A549 (cell line): ENCODE data around the gene FAXDC2. TPM values are rescaled to one million over a fixed set of nuclear protein-coding genes. Genes with fewer than 3 reads are reported as not detected.

Experiments
- ATAC-seq, 2 experiments: fragments of 200-7000 bp in 1 of 2; fragments of >200 bp in 1 of 2; cut with Nextera tagmentation in 1 of 2; cut with Tn5 transposase in 1 of 2; 3 replicates each; pipeline versions ENCODE4 v1.8.0 to v1.9.1; 2018 to 2020; ENCODE audit warnings: mild to moderate bottlenecking in 1 of 2, moderate library complexity in 1 of 2
- CTCF ChIA-PET: fragments of 300-600 bp; sonication (Branson Sonifier 250); formaldehyde crosslinking; extraction: SDS; loops from one replicate; lab custom pipeline; 2021; ENCODE audit warnings: antibody characterized with exemption, inconsistent platforms; lab: Yijun Ruan, JAX
- POLR2A ChIA-PET: fragments of 350-600 bp; formaldehyde crosslinking; extraction: SDS; loops from one replicate; lab custom pipeline; 2021; ENCODE audit warnings: antibody characterized with exemption, inconsistent platforms; lab: Yijun Ruan, JAX
- DNase-seq, 2 experiments: peaks; one replicate each; pipeline versions ENCODE4 v3.0.0 to v3.0.0-alpha.2; 2011 to 2016; ENCODE audit warnings: low read depth in 1 of 2, low spot score in 1 of 2
- FAIRE-seq: peaks from 2 replicates; lab custom pipeline; 2011; peaks lifted over from hg19 to GRCh38; lab: Jason Lieb, UNC
- H3K27ac ChIP-seq, 2 experiments: fragments of >200 bp; sonication (Bioruptor Twin); formaldehyde crosslinking; 3 replicates each; pipeline ENCODE4 v1.5.1; 2016 to 2017
- H3K4me1 ChIP-seq: fragments of >200 bp; sonication (Bioruptor Twin); formaldehyde crosslinking; 3 replicates; pipeline ENCODE4 v1.6.1; 2016
- H3K4me2 ChIP-seq: fragments of >200 bp; sonication (Bioruptor Twin); formaldehyde crosslinking; 3 replicates; pipeline ENCODE4 v1.6.1; 2016
- H3K4me3 ChIP-seq: fragments of >200 bp; sonication (Bioruptor Twin); formaldehyde crosslinking; 3 replicates; pipeline ENCODE4 v1.5.1; 2016
- H3K9me3 ChIP-seq: fragments of >200 bp; sonication (Bioruptor Twin); formaldehyde crosslinking; 3 replicates; pipeline ENCODE4 v1.6.1; 2016
- BHLHE40 ChIP-seq: IDR thresholded peaks from 2 replicates; pipeline ENCODE4 v1.6.1; 2012; ENCODE audit warnings: low read depth, low read length, inconsistent platforms
- CBX2 ChIP-seq: fragments of 200-600 bp; sonication (generic); IDR thresholded peaks from 2 replicates; pipeline ENCODE4 v1.6.1; 2016; ENCODE audit warnings: low read depth, mild to moderate bottlenecking, borderline replicate concordance
- CEBPB ChIP-seq, 2 experiments: fragments of >200 bp in 1 of 2; sonication (Bioruptor Twin) in 1 of 2; formaldehyde crosslinking in 1 of 2; IDR thresholded peaks; 2 replicates each; pipeline ENCODE4 v1.6.1; 2012 to 2016
- CHD2 ChIP-seq: fragments of 150-350 bp; IDR thresholded peaks from 2 replicates; pipeline ENCODE4 v1.6.1; 2014; ENCODE audit warnings: low read length; ENCODE audit not compliant: partially characterized antibody
- CHD4 ChIP-seq: fragments of 200-600 bp; sonication (generic); IDR thresholded peaks from 2 replicates; pipeline ENCODE4 v1.6.1; 2016; ENCODE audit warnings: antibody characterized with exemption, mild to moderate bottlenecking, borderline replicate concordance
- EHF ChIP-seq: fragments of 250-450 bp; sonication (Bioruptor Pico); IDR thresholded peaks from 2 replicates; pipeline ENCODE4 v1.5.0; 2020; ENCODE audit warnings: mild to moderate bottlenecking
- EHMT2 ChIP-seq: fragments of 200-600 bp; sonication (generic); IDR thresholded peaks from 2 replicates; pipeline ENCODE4 v1.6.1; 2016; ENCODE audit warnings: antibody characterized with exemption, low read depth, mild to moderate bottlenecking, moderate library complexity
- EP300 ChIP-seq, 2 experiments: fragments of >200 bp; sonication (Bioruptor Twin); formaldehyde crosslinking; IDR thresholded peaks; 2 replicates in 1 of 2; 3 replicates in 1 of 2; pipeline ENCODE4 v1.6.1; 2016 to 2017
- FOSB ChIP-seq: fragments of 250-450 bp; sonication (Bioruptor Pico); IDR thresholded peaks from 2 replicates; pipeline ENCODE4 v1.5.0; 2020; ENCODE audit warnings: mild to moderate bottlenecking, moderate library complexity
- HES2 ChIP-seq: fragments of >200 bp; sonication (Bioruptor Twin); formaldehyde crosslinking; IDR thresholded peaks from 2 replicates; pipeline ENCODE4 v1.6.1; 2016
- HMGXB4 ChIP-seq: fragments of 250-450 bp; sonication (Bioruptor Pico); IDR thresholded peaks from 2 replicates; pipeline ENCODE4 v1.5.0; 2021; ENCODE audit warnings: mild to moderate bottlenecking, moderate library complexity, borderline replicate concordance
- HOXB13 ChIP-seq: fragments of 250-450 bp; sonication (Bioruptor Pico); IDR thresholded peaks from 2 replicates; pipeline ENCODE4 v1.5.0; 2020; ENCODE audit warnings: low read depth, mild to moderate bottlenecking, moderate library complexity
- JUN ChIP-seq, 2 experiments: fragments of >200 bp; sonication (Bioruptor Twin); formaldehyde crosslinking; IDR thresholded peaks; 2 replicates in 1 of 2; 3 replicates in 1 of 2; pipeline ENCODE4 v1.6.1; 2016 to 2017
- KDM1A ChIP-seq: fragments of 200-600 bp; sonication (generic); IDR thresholded peaks from 2 replicates; pipeline ENCODE4 v1.6.1; 2016; ENCODE audit warnings: low read depth, mild to moderate bottlenecking
- MAFK ChIP-seq: fragments of 450-650 bp; IDR thresholded peaks from 2 replicates; pipeline ENCODE4 v1.6.1; 2014; ENCODE audit not compliant: partially characterized antibody
- MAZ ChIP-seq: fragments of 150-350 bp; IDR thresholded peaks from 2 replicates; pipeline ENCODE4 v1.6.1; 2014; ENCODE audit warnings: antibody characterized with exemption, low read depth, low read length, borderline replicate concordance
- MYC ChIP-seq: IDR thresholded peaks from 2 replicates; pipeline ENCODE4 v1.6.1; 2012; ENCODE audit warnings: mild to moderate bottlenecking, inconsistent platforms, low read length, improper control_type of control experiment, borderline replicate concordance
- NPAS2 ChIP-seq: fragments of 250-450 bp; sonication (Bioruptor Pico); IDR thresholded peaks from 2 replicates; pipeline ENCODE4 v1.8.0; 2022; ENCODE audit warnings: mild to moderate bottlenecking, moderate library complexity, borderline replicate concordance
- NR3C1 ChIP-seq: fragments of >200 bp; sonication (Bioruptor Twin); formaldehyde crosslinking; IDR thresholded peaks from 3 replicates; pipeline ENCODE4 v1.6.1; 2017
- PHF8 ChIP-seq: fragments of 200-600 bp; sonication (generic); IDR thresholded peaks from 2 replicates; pipeline ENCODE4 v1.6.1; 2016; ENCODE audit warnings: low read depth, mild to moderate bottlenecking, antibody characterized with exemption, moderate library complexity, borderline replicate concordance
- POLR2AphosphoS2 ChIP-seq: conservative IDR thresholded peaks from 2 replicates; pipeline ENCODE4 v1.6.1; 2012; ENCODE audit warnings: low read length, improper control_type of control experiment, inconsistent platforms
- RAD21 ChIP-seq, 2 experiments: fragments of >200 bp in 1 of 2; sonication (Bioruptor Twin) in 1 of 2; formaldehyde crosslinking in 1 of 2; IDR thresholded peaks in 1 of 2; conservative IDR thresholded peaks in 1 of 2; 2 replicates in 1 of 2; 3 replicates in 1 of 2; pipeline ENCODE4 v1.6.1; 2012 to 2018; ENCODE audit warnings: inconsistent platforms in 1 of 2
- RARB ChIP-seq: fragments of 250-450 bp; sonication (Bioruptor Pico); IDR thresholded peaks from 2 replicates; pipeline ENCODE4 v1.8.0; 2021; ENCODE audit warnings: mild to moderate bottlenecking, moderate library complexity
- RFX5 ChIP-seq: fragments of 450-650 bp; IDR thresholded peaks from 2 replicates; pipeline ENCODE4 v1.7.1; 2014; ENCODE audit warnings: antibody characterized with exemption, mild to moderate bottlenecking, moderate library complexity
- SMC3 ChIP-seq: fragments of >200 bp; sonication (Bioruptor Twin); formaldehyde crosslinking; IDR thresholded peaks from 3 replicates; pipeline ENCODE4 v1.6.1; 2018; ENCODE audit warnings: inconsistent platforms
- TP53 ChIP-seq: fragments of 250-450 bp; sonication (Bioruptor Pico); IDR thresholded peaks from 2 replicates; pipeline ENCODE4 v1.5.0; 2021; ENCODE audit warnings: mild to moderate bottlenecking, moderate library complexity
- ZFP36 ChIP-seq: fragments of 450-650 bp; IDR thresholded peaks from 2 replicates; pipeline ENCODE4 v1.6.1; 2014; ENCODE audit warnings: borderline replicate concordance; ENCODE audit not compliant: partially characterized antibody
- ZSCAN20 ChIP-seq: fragments of 250-450 bp; sonication (Bioruptor Pico); IDR thresholded peaks from 2 replicates; pipeline ENCODE4 v1.8.0; 2022; ENCODE audit warnings: mild to moderate bottlenecking, moderate library complexity
- WGBS: methylation state at CpG from one replicate; pipeline ENCODE4 v1.1.6; 2017; ENCODE audit errors: missing lambda C conversion rate; 5-methylcytosine and 5-hydroxymethylcytosine counted together
- polyA plus RNA-seq, 4 experiments: library from polyadenylated mRNA; depleted of rRNA in 3 of 4; stranded (reverse); fragments of >200 nt; fragmentation: RNase III in 1 of 4; extraction: RNeasy Plus Mini Kit Qiagen cat#74134 plus additional on column Dnase treatment in 1 of 4; gene quantifications; 2 replicates in 3 of 4; 3 replicates in 1 of 4; pipeline ENCODE4 v1.2.3, GENCODE V29; 2011 to 2017
- TF ChIP-seq, protein P1 (sequence below): fragments of 250-450 bp; sonication (Bioruptor Pico); IDR thresholded peaks from 2 replicates; pipeline ENCODE4 v1.5.0; 2020; ENCODE audit warnings: low read depth, mild to moderate bottlenecking, moderate library complexity

FAXDC2 gene
- polyA plus RNA-seq, 2 of the 4 experiments (the other 2 are of a cell fraction) = 0.14 to 0.94 TPM

DNA sequence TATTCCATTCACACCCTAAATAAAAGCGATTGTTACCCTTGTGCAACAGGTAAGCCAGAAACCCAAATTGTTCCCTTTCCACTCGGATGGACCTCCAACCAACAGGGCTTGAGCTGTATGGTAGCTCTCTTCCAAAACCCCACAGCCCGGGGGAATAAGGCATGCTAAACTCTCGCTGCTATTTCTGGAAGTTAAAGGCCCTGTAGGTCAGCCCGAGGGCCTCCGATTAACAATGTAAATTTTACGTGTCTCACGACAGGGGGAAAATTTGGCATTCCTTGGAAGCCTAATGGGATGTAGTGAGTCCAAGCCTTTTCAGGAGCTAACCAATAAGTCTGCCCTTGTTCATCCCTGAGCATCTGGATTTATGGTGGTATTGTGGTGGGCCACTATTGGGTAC, 34.0 kb upstream of the FAXDC2 start:
- FAIRE-seq (no peak), DNase-seq (no peak), ATAC-seq (no peak)
- whole genome bisulfite sequencing = 97% methylated on average over 8 of the region's 8 CpGs
- TF ChIP-seq PHF8 = no peak
- no peak for TF ChIP-seq ZFP36
- ChIA-PET POLR2A (no interaction called here), CTCF (no interaction called here)
- Histone ChIP-seq H3K4me1 (no peaks in the 10 kb centered on the region), H3K9me3 (peaks cover 26% of the 10 kb centered on the region), H3K27ac (no peak overlapping the region), H3K4me2 (no peak overlapping the region), H3K4me3 (no peak overlapping the region)

- DNase-seq = no peak
- POLR2A ChIA-PET = no interaction called here
- WGBS = 86% methylated on average over 4 of the region's 4 CpGs
- no peak for TF ChIP-seq RARB (CRISPR knock-in tag)
- TF ChIP-seq KDM1A = no peak
- TF ChIP-seq, protein P1, sequence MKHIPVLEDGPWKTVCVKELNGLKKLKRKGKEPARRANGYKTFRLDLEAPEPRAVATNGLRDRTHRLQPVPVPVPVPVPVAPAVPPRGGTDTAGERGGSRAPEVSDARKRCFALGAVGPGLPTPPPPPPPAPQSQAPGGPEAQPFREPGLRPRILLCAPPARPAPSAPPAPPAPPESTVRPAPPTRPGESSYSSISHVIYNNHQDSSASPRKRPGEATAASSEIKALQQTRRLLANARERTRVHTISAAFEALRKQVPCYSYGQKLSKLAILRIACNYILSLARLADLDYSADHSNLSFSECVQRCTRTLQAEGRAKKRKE = no peak
- TF ChIP-seq MAZ = no peak
- TF ChIP-seq HOXB13 (CRISPR knock-in tag) = no peak
- TF ChIP-seq POLR2AphosphoS2 = no peak
- TF ChIP-seq HMGXB4 (CRISPR knock-in tag) = no peak
- TF ChIP-seq EHMT2 = no peak
- TF ChIP-seq CHD2 = no peak
- TF ChIP-seq CEBPB (IDR thresholded peaks at IDR 0.05) = no peak
- no peak for TF ChIP-seq MYC
- TF ChIP-seq JUN (IDR thresholded peaks at IDR 0.05) = no peak
- no peak for TF ChIP-seq EHF (CRISPR knock-in tag)
- no peak for TF ChIP-seq EP300 (IDR thresholded peaks at IDR 0.05)
- TF ChIP-seq NPAS2 = no peak
- no peak for TF ChIP-seq ZSCAN20 (CRISPR knock-in tag)
- TF ChIP-seq CHD4 = no peak
- TF ChIP-seq MAFK = no peak
- TF ChIP-seq, all 56 proteins: peak for 0
- Histone ChIP-seq H3K4me3 (no peak overlapping the region), H3K4me1 (no peaks in the 10 kb centered on the region), H3K27ac (no peak overlapping the region), H3K4me2 (no peak overlapping the region), H3K9me3 (peaks cover 36% of the 10 kb centered on the region)
- CTCF ChIA-PET = interaction anchor here (0.8 to 1.0 kb wide), 2 partner anchors 10 to 476 kb away, joined by 3 to 4 read pairs; no protein-coding TSS in a partner anchor
- FAIRE-seq (no peak), ATAC-seq (no peak)
Observed at GRCh38 chr5:154881986-154882385, 31.6 kb upstream of the FAXDC2 start.

DNA sequence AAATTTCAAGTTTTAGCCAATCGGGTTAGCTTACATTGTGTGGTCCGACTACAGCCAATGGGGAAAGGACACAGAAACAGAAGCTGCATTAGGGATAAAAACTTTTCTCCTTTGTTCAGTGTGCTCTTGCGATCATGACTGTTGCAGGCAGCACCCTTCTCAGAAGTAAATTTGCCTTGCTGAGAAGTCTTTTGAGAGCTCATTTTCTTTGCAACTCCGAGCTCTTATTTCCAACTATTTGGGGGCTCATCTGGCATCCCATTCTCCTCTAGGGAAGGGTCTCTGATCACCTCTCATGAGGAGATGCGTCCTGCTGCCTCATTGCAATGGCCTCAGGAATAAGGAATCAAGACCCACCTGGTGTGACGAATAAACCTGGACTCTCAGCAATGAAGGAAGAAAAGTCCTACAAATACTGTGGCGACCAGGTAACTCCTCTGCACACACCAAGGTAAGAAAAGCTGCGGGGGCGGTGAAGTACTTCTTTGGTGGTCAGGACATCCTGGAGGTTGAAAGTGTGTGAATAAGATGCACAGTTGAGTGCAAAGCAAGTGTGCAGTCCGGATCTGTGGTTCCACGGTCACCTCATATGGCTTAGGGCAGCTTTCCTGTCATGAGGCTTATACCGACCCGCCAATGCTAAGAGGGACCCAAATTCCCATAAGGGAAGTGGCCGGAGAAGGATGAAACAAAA, 28.4 kb upstream of the FAXDC2 start:
- no peak for TF ChIP-seq TP53 (CRISPR knock-in tag)
- no peak for TF ChIP-seq ZFP36
- TF ChIP-seq RAD21 (conservative IDR thresholded peaks at IDR 0.05 in 1 of 2, IDR thresholded peaks at IDR 0.05 in 1 of 2) = no peak
- no peak for TF ChIP-seq RFX5
- TF ChIP-seq EP300 (IDR thresholded peaks at IDR 0.05) = no peak
- no peak for TF ChIP-seq BHLHE40
- TF ChIP-seq, protein P1 = no peak
- no peak for TF ChIP-seq HES2
- TF ChIP-seq NR3C1 = no peak
- no peak for TF ChIP-seq CBX2
- no peak for TF ChIP-seq JUN (IDR thresholded peaks at IDR 0.05)
- no peak for TF ChIP-seq FOSB (CRISPR knock-in tag)
- no peak for TF ChIP-seq SMC3
- CTCF ChIA-PET = interaction anchor here (0.7 to 1.6 kb wide), 3 partner anchors 33 to 181 kb away, joined by 3 to 4 read pairs (median 4); no protein-coding TSS in a partner anchor
- H3K4me3 ChIP-seq = no peak overlapping the region
- ATAC-seq = no peak
- no peaks in the 10 kb centered on the region for H3K4me1 ChIP-seq
- no peak overlapping the region for H3K27ac ChIP-seq
- peaks cover 12% of the 10 kb centered on the region for H3K9me3 ChIP-seq
- peak in 1 of 2 experiments; percentile 17 for DNase-seq
- no peak for FAIRE-seq
- no peak overlapping the region for H3K4me2 ChIP-seq
- 96% methylated on average over 14 of the region's 14 CpGs for WGBS
- POLR2A ChIA-PET = no interaction called here
